SK-N-SH (cell line): ENCODE data around the gene DHRS13.

Source experiments
- CTCF ChIP-seq: fragments of 200-600 bp; sonication (generic); IDR thresholded peaks from 2 replicates; pipeline ENCODE4 v1.6.1; 2017; ENCODE audit warnings: antibody characterized with exemption, mild to moderate bottlenecking, moderate library complexity
- ELF1 ChIP-seq: IDR thresholded peaks from 2 replicates; pipeline ENCODE4 v1.4.0; 2012
- EP300 ChIP-seq, 2 experiments: IDR thresholded peaks; 2 replicates each; pipeline versions ENCODE4 v1.4.0 to v1.6.1; 2012; ENCODE audit warnings: borderline replicate concordance in 1 of 2, low read depth in 1 of 2, low read length in 1 of 2
- EZH2phosphoT487 ChIP-seq: fragments of 200-600 bp; sonication (generic); IDR thresholded peaks from 2 replicates; pipeline ENCODE4 v1.6.1; 2017; ENCODE audit warnings: low read depth, mixed run types, mild to moderate bottlenecking, antibody characterized with exemption, moderate library complexity, borderline replicate concordance
- FOXM1 ChIP-seq: IDR thresholded peaks from 2 replicates; pipeline ENCODE4 v1.4.0; 2012; ENCODE audit warnings: low read depth, mild to moderate bottlenecking
- IRF3 ChIP-seq: fragments of 150-350 bp; IDR thresholded peaks from 2 replicates; pipeline ENCODE4 v1.6.1; 2016; ENCODE audit warnings: mild to moderate bottlenecking, low read depth, low read length
- POLR2AphosphoS5 ChIP-seq: IDR thresholded peaks from 2 replicates; pipeline ENCODE4 v1.6.1; 2012; ENCODE audit warnings: low read depth, low read length
- RAD21 ChIP-seq: IDR thresholded peaks from 2 replicates; pipeline ENCODE4 v1.6.1; 2012; ENCODE audit warnings: mild to moderate bottlenecking, low read length
- RFX5 ChIP-seq: IDR thresholded peaks from 2 replicates; pipeline ENCODE4 v1.6.1; 2012; ENCODE audit warnings: mild to moderate bottlenecking, improper control_type of control experiment, low read length
- SMC3 ChIP-seq: IDR thresholded peaks from 2 replicates; pipeline ENCODE4 v1.6.1; 2012; ENCODE audit warnings: low read depth, low read length, improper control_type of control experiment
- TEAD4 ChIP-seq: IDR thresholded peaks from 2 replicates; pipeline ENCODE4 v1.4.0; 2012; ENCODE audit warnings: mild to moderate bottlenecking, borderline replicate concordance; ENCODE audit not compliant: insufficient read depth
- YY1 ChIP-seq: IDR thresholded peaks from 2 replicates; pipeline ENCODE4 v1.4.0; 2012; ENCODE audit warnings: low read depth, mild to moderate bottlenecking
- TF ChIP-seq, protein P1 (sequence below): IDR thresholded peaks from 2 replicates; pipeline ENCODE4 v1.6.1; 2012; ENCODE audit warnings: mild to moderate bottlenecking, low read depth, low read length, moderate library complexity

- TF ChIP-seq RAD21 = no peak
- TF ChIP-seq EP300 (IDR thresholded peaks at IDR 0.05; ENCODE audit: borderline replicate concordance in 1 of 2, low read depth in 1 of 2, low read length in 1 of 2) = no peak
- no peak for TF ChIP-seq CTCF
- TF ChIP-seq EZH2phosphoT487 = no peak
- TF ChIP-seq, protein P1, sequence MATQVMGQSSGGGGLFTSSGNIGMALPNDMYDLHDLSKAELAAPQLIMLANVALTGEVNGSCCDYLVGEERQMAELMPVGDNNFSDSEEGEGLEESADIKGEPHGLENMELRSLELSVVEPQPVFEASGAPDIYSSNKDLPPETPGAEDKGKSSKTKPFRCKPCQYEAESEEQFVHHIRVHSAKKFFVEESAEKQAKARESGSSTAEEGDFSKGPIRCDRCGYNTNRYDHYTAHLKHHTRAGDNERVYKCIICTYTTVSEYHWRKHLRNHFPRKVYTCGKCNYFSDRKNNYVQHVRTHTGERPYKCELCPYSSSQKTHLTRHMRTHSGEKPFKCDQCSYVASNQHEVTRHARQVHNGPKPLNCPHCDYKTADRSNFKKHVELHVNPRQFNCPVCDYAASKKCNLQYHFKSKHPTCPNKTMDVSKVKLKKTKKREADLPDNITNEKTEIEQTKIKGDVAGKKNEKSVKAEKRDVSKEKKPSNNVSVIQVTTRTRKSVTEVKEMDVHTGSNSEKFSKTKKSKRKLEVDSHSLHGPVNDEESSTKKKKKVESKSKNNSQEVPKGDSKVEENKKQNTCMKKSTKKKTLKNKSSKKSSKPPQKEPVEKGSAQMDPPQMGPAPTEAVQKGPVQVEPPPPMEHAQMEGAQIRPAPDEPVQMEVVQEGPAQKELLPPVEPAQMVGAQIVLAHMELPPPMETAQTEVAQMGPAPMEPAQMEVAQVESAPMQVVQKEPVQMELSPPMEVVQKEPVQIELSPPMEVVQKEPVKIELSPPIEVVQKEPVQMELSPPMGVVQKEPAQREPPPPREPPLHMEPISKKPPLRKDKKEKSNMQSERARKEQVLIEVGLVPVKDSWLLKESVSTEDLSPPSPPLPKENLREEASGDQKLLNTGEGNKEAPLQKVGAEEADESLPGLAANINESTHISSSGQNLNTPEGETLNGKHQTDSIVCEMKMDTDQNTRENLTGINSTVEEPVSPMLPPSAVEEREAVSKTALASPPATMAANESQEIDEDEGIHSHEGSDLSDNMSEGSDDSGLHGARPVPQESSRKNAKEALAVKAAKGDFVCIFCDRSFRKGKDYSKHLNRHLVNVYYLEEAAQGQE = no peak
- TF ChIP-seq TEAD4 = no peak
- no peak for TF ChIP-seq POLR2AphosphoS5
- TF ChIP-seq YY1 = no peak
- TF ChIP-seq ELF1 = no peak
- TF ChIP-seq FOXM1 = no peak
- no peak for TF ChIP-seq SMC3
- TF ChIP-seq RFX5 = no peak
- TF ChIP-seq IRF3 = no peak
Observed at GRCh38 chr17:28941251-28941650, 38.4 kb upstream of the DHRS13 start.
